Muscle of leg (tissue), 11 donors: ENCODE measurements around the gene WWOX. TPM values are rescaled to one million over a fixed set of nuclear protein-coding genes. Genes with fewer than 3 reads are reported as not detected.

ENCODE experiments used
- DNase-seq: peaks from one replicate; pipeline ENCODE4 v3.0.0; 2013
- H3K27ac ChIP-seq: one replicate; pipeline ENCODE4 v1.5.1; 2013; ENCODE audit warnings: mild to moderate bottlenecking, low read length, control low read depth
- H3K27me3 ChIP-seq: one replicate; pipeline ENCODE4 v1.6.1; 2013; ENCODE audit warnings: low read length; ENCODE audit not compliant: control insufficient read depth, insufficient read depth
- H3K36me3 ChIP-seq: one replicate; pipeline ENCODE4 v1.6.1; 2013; ENCODE audit warnings: low read length; ENCODE audit not compliant: control insufficient read depth, insufficient read depth
- H3K4me1 ChIP-seq: one replicate; pipeline ENCODE4 v1.6.1; 2013; ENCODE audit warnings: low read length; ENCODE audit not compliant: control insufficient read depth, insufficient read depth
- H3K4me3 ChIP-seq: one replicate; pipeline ENCODE4 v1.5.1; 2013; ENCODE audit warnings: low read length, control low read depth
- H3K9me3 ChIP-seq: replicated peaks from 2 replicates; pipeline ENCODE4 v1.6.1; 2013; ENCODE audit warnings: low read depth, low read length; ENCODE audit not compliant: control insufficient read depth
- WGBS: methylation state at CpG from one replicate; pipeline ENCODE4 v1.1.5; 2013; ENCODE audit warnings: missing lambda C conversion rate; ENCODE audit not compliant: insufficient coverage; 5-methylcytosine and 5-hydroxymethylcytosine counted together
- polyA plus RNA-seq, 8 donors: library from polyadenylated mRNA; unstranded; fragments of 120-200 nt; gene quantifications; one replicate each; pipeline versions ENCODE4 v1.2.1 to v1.2.3, GENCODE V29; 2013; ENCODE audit warnings: inconsistent platforms in 1 of 8, low replicate concordance in 1 of 8; ENCODE audit not compliant: insufficient read length in 8 of 8, insufficient read depth in 1 of 8
- total RNA-seq: library from RNA; stranded (reverse); fragments of 120-200 nt; gene quantifications from one replicate; pipeline ENCODE4 v1.2.4, GENCODE V29; 2013

The WWOX gene
- total and polyA plus RNA-seq, 9 donors, result 8.1 to 15.8 (median 12.2) TPM

GRCh38 chr16:78353640-78354275 is 254.3 kb downstream of the WWOX start:
- 34% methylated on average over 3 of the region's 9 CpGs for WGBS
- Histone ChIP-seq H3K27ac (no peak overlapping the region), H3K4me3 (no peak overlapping the region), H3K9me3 (no peaks in the 10 kb centered on the region), H3K36me3 (no peaks in the 10 kb centered on the region), H3K27me3 (no peaks in the 10 kb centered on the region), H3K4me1 (no peaks in the 10 kb centered on the region)
- no peak for DNase-seq

GRCh38 chr16:78362524-78363135 is 263.2 kb downstream of the WWOX start:
- Histone ChIP-seq H3K27ac (no peak overlapping the region), H3K4me1 (no peaks in the 10 kb centered on the region), H3K27me3 (no peaks in the 10 kb centered on the region), H3K36me3 (no peaks in the 10 kb centered on the region), H3K4me3 (no peak overlapping the region), H3K9me3 (no peaks in the 10 kb centered on the region)
- WGBS, result 75% methylated on average over 2 of the region's 6 CpGs
- peak; percentile 43 for DNase-seq

DNA sequence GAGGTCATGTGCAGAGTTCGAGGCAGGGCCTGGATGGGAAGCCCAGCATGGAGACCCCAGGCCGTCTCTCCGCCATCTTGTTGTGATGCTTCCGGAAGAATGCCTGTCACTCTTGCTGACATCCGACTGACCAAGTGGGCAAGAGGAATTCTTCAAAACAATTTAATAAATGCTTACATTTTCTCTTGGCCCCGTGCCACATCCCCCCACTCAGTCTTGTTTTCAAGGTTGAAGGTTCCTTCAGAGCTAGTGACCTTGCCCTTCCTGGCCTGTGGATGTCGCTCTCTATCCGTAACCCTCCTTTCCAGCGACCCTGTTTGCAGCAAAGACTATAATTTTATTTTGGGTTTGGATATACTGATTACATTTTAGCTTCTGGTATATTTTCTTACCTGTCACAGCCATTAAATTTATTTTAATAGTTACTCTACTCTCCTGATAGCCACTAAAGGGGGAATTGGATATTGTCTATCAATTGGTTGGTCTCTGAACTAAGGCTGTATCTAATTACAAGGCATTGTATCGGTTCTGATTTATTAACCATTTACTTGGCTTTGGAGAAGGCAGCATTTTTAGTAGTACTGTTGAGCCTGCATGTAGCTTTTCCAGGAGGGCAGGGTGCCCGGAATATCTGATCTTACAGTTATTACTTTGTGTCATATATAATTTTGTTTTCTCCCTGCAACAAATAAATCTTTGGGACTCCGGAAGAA is 264.5 kb downstream of the WWOX start:
- Histone ChIP-seq H3K27me3 (no peaks in the 10 kb centered on the region), H3K4me3 (no peak overlapping the region), H3K4me1 (no peaks in the 10 kb centered on the region), H3K9me3 (no peaks in the 10 kb centered on the region), H3K27ac (no peak overlapping the region), H3K36me3 (no peaks in the 10 kb centered on the region)
- WGBS, result 85% methylated on average over 5 of the region's 12 CpGs
- no peak for DNase-seq

- no CpG with 5 or more reads among the region's 3 CpGs for WGBS
- no peak for DNase-seq
- Histone ChIP-seq H3K4me1 (no peaks in the 10 kb centered on the region), H3K27me3 (no peaks in the 10 kb centered on the region), H3K36me3 (no peaks in the 10 kb centered on the region), H3K9me3 (no peaks in the 10 kb centered on the region), H3K27ac (no peak overlapping the region), H3K4me3 (no peak overlapping the region)
Measured at GRCh38 chr16:78364556-78364880, 265.1 kb downstream of the WWOX start.

DNA sequence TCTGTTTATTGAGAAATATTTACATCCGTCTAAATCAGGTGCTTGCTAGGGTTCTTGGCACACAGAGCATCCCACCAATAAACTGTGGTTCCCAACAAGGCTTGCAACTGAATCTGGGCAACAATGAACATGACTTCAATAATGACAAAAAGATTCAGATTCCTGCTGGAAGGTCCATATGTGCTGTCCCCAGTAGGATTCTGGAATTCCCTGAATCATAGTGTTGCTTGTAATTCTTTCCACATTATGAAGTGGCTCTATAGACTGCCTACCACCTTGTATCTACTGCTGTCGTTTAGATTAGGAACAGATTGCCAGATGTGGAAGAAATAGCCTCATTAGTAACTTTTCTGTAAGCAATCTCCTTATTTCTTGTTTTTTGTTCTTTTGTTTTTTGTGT is 265.9 kb downstream of the WWOX start:
- Histone ChIP-seq H3K27ac (no peak overlapping the region), H3K4me3 (no peak overlapping the region), H3K9me3 (no peaks in the 10 kb centered on the region), H3K36me3 (no peaks in the 10 kb centered on the region), H3K4me1 (no peaks in the 10 kb centered on the region), H3K27me3 (no peaks in the 10 kb centered on the region)
- no CpG with 5 or more reads among the region's 2 CpGs for WGBS
- DNase-seq, result peak; percentile 85

- Histone ChIP-seq H3K9me3 (no peaks in the 10 kb centered on the region), H3K27me3 (no peaks in the 10 kb centered on the region), H3K4me3 (no peak overlapping the region), H3K36me3 (no peaks in the 10 kb centered on the region), H3K27ac (no peak overlapping the region), H3K4me1 (no peaks in the 10 kb centered on the region)
- no peak for DNase-seq
- 65% methylated on average over 7 of the region's 10 CpGs for WGBS
Measured at GRCh38 chr16:78368121-78369102, 269.0 kb downstream of the WWOX start.

GRCh38 chr16:78372277-78372676 is 272.8 kb downstream of the WWOX start:
- no CpG with 5 or more reads among the region's 3 CpGs for WGBS
- Histone ChIP-seq H3K4me1 (peaks cover 11% of the 10 kb centered on the region), H3K9me3 (no peaks in the 10 kb centered on the region), H3K27me3 (no peaks in the 10 kb centered on the region), H3K4me3 (no peak overlapping the region), H3K36me3 (no peaks in the 10 kb centered on the region), H3K27ac (no peak overlapping the region)
- no peak for DNase-seq

DNA sequence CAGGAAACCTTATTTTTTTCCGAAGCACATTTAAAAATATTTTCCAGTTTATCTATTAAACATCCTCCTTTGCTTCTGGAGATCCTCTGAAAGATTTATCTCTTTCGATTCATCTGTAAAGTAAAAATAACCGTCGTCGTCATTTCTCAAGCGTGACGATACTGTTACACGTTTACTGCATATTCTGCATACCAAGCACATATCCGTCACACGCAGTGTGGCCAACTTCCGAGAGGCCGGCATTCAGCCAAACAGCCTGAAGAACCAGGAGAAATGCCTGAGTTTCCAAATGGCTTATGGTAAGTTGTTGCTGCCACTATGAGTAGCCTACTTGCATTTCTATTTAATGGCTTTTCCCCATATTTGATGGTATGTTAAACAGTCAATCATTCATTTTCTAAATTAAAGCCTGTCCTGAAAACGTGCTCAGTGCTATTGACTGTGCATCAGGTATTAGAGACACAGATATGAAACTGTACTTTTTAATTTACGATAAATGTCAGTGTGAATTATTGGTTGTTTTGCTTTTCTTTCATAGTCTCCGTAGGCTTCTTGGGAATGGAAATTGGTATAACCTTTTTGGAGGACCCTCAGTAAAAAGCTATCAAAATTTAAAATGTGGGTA is 275.7 kb downstream of the WWOX start:
- Histone ChIP-seq H3K36me3 (no peaks in the 10 kb centered on the region), H3K27ac (peak overlapping the region; percentile 49), H3K4me1 (peaks cover 11% of the 10 kb centered on the region), H3K4me3 (no peak overlapping the region), H3K27me3 (no peaks in the 10 kb centered on the region), H3K9me3 (no peaks in the 10 kb centered on the region)
- DNase-seq, result no peak
- WGBS, result 63% methylated on average over 7 of the region's 15 CpGs

GRCh38 chr16:78376452-78376851 is 277.0 kb downstream of the WWOX start:
- H3K27ac ChIP-seq, result no peak overlapping the region
- no CpG with 5 or more reads among the region's 4 CpGs for WGBS
- H3K27me3 ChIP-seq, result no peaks in the 10 kb centered on the region
- no peaks in the 10 kb centered on the region for H3K9me3 ChIP-seq
- no peaks in the 10 kb centered on the region for H3K36me3 ChIP-seq
- H3K4me1 ChIP-seq, result peaks cover 11% of the 10 kb centered on the region
- no peak for DNase-seq
- no peak overlapping the region for H3K4me3 ChIP-seq
